GM12872 (cell line): Measurements from ENCODE around the gene CTPS2.

ENCODE experiments used
- TF ChIP-seq, protein P1 (sequence below): IDR thresholded peaks from 3 replicates; pipeline ENCODE4 v1.5.1; 2011; ENCODE audit warnings: low read depth, mild to moderate bottlenecking, low read length, moderate library complexity; ENCODE audit not compliant: insufficient read depth

CTPS2 gene

DNA sequence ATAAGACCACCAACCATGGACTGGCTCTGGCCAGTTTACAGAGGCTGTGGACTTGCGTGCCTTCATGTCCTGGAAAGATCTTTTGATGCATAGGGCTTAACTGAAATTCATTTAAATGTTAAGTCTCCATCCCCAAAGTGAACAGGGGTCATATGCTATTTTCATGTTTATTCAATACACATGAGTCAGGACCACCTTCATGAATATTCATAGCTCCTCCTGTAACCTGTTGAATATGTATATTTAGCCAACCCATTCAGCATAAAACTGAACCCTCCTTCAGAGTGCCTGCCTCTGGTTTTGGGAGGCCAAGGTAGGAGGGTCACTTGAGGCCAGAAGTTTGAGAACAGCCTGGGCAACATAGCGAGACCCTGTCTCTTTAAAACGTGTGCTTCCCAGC, 7.1 kb downstream of the CTPS2 start:
- TF ChIP-seq, protein P1, sequence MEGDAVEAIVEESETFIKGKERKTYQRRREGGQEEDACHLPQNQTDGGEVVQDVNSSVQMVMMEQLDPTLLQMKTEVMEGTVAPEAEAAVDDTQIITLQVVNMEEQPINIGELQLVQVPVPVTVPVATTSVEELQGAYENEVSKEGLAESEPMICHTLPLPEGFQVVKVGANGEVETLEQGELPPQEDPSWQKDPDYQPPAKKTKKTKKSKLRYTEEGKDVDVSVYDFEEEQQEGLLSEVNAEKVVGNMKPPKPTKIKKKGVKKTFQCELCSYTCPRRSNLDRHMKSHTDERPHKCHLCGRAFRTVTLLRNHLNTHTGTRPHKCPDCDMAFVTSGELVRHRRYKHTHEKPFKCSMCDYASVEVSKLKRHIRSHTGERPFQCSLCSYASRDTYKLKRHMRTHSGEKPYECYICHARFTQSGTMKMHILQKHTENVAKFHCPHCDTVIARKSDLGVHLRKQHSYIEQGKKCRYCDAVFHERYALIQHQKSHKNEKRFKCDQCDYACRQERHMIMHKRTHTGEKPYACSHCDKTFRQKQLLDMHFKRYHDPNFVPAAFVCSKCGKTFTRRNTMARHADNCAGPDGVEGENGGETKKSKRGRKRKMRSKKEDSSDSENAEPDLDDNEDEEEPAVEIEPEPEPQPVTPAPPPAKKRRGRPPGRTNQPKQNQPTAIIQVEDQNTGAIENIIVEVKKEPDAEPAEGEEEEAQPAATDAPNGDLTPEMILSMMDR: no peak

DNA sequence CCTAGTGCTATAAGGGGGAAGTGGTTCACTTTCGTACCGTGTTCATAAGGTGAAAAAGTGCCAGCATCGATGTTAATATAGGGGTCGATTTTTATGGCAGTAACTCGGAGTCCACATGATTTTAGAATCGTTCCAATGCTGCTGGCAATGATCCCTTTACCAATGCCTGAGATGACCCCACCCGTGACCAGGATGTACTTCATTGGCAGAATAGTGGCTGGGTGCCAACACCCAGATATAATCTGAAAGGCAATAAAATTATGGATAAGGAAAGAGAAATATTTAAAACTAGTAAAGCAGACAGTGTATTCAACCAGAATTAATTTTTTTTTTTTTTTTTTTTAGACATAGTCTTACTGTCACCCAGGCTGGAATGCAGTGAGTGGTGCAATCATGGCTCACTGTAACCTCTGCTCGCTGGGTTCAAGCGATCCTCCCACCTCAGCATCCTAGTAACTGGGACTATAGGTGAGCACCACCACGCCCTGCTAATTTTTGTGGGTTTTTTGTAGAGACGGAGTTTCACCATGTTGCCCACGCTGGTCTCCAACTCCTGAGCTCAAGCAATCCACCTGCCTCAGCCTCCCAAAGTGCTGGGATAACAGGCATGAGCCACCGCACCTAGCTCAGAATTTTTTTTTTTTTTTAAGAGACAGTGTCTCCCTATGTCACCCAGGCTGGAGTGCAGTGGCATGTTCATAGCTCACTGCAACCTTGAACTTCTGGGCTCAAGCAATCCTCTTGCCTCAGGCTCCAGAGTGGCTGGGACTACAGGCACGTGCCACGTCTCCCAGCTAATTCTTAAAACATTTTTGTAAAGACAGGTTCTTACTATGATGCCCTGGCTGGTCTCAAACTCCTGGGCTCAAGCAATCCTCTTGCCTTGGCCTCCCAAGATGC, 9.5 kb downstream of the CTPS2 start:
- TF ChIP-seq, protein P1: no peak

DNA sequence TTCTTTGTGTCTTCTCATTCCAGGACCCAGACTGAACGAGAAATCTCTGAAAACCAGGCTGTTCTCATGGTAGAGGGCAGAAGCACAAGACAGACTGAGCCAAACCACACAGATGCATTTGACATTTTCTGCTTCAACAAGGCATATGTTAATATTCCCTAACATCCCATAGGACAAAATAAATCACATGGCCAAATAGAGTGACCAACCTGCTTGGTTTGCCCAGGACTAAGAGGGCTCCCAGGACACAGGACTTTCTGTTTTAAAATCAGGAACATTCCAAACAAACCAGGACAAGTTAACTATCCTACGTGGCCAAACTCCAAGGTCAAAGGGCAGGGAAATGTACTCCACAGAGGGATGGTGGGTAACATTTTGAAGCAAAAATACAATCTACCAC, 11.7 kb downstream of the CTPS2 start:
- TF ChIP-seq, protein P1: no peak

DNA sequence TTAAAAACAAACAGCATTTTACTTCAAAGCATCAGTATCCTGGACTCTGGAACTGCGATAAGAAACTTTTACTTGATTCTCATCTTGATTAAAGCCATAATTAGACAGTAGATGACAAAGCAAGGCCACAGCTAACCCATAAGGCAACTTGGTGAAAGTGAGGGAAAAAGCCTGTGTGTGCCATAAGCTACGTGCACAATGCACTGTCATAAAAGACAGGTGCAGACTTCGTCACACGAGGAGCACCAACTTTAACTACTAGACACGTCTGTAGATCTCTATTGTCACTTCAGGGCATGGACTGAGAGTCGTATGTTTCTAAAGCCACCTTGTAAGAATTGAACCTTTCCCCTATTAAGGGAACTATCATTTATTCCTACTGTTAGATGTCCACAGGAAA, 13.1 kb downstream of the CTPS2 start:
- TF ChIP-seq, protein P1: no peak

DNA sequence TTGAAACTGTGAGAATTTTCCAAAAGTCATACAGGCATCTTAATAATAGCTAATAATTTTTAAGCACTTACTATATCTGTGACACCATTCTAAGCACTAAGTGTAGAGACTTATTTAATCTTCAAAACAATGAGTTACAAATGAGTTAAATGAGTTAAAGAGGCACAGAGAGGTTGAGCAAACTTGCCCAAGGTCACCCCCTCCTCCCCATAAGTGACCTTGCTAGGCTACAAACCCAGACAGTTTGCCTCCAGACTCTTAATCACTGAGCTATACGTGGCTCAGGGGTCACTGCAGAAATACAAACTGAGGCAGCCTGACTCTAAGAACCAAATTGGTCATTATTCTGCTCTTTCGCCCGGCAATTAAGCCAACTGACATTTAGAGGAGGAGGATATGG, 15.5 kb downstream of the CTPS2 start:
- TF ChIP-seq, protein P1: no peak

DNA sequence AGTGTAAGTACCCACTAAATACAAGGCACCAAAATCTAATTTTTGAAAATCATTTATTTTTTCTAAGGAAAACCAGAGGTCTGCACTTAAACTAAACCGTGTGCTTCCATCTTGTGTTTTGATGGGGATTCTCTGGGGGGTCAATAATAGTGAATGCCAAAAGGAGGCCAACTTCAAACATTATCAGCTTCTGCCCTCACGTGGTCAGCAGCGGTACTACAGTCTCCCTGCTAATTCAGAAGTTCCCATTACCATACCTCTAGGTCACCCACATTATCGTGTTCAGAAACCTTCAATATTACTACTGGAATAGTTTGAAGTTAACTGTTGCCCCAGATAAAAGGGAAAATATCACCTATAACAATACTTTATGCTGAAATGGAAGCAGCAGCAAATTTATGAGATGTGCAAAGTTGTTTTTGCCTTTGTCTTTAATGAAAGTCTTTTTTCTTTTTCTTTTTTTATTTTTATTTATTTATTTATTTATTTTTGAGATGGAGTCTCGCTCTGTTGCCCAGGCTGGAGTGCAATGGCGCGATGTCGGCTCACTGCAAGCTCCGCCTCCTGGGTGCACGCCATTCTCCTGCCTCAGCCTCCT, 17.3 kb downstream of the CTPS2 start:
- TF ChIP-seq, protein P1: peak; percentile 76

DNA sequence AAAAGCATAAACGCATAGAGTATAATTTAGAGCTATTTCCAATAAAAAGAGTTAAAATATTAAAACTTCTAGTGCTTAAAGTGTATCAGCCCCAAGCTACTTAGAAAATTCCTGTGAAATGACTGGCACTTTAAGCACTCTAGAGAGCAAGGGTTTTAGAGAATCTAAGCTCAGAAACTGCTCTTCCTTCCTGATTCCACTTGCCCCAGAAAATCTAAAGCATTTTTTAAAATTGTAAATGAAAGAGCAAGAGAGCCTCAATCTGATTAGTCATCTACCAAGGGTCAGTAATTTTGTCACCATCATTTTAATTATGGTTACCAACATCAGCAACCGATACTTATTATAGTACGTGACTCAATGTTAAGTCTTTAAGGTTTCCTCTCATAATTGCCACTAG, 25.0 kb downstream of the CTPS2 start:
- TF ChIP-seq, protein P1: no peak
